Measurements from ENCODE around the gene C2CD4B.

Gene C2CD4B

DNA sequence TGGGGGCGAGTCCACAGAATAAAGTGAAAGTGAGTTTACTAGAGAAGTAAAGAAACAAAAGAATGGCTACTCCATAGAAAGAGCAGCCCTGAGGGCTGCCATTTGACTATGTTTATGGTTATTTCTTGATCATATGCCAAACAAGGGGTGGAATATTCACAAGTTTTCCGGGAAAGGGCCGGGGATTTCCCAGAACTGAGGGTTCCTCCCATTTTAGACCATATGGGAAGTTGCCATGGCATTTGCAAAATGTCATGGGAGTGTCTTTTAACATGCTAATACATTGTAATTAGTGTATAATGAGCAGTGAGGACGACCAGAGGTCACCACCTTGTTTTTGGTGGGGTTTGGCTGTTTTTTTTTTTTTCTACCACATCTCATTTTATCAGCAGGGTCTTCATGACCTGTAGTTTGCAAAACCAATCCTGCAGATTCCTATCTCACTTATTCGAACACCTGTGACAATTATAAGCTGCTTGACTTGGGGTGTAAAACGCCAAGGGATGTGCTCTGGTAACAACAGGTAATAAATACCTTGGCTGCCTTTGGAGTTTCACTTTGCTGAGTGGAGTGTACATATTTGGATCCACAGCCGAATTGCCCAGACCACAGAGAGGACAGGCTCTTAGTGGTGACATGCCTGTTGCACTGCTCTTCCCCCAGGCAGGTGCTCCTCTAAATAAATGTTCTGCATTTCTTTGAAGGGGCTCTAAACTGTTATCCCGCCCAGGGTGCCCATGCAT is 43.6 kb downstream of the C2CD4B start:
- in situ Hi-C loops (cut with MboI; ENCODE audit: low pct_unique_long_range_greater_than_20kb, low sequenced_read_pairs): no loop called here
- DNase-seq: no peak

DNA sequence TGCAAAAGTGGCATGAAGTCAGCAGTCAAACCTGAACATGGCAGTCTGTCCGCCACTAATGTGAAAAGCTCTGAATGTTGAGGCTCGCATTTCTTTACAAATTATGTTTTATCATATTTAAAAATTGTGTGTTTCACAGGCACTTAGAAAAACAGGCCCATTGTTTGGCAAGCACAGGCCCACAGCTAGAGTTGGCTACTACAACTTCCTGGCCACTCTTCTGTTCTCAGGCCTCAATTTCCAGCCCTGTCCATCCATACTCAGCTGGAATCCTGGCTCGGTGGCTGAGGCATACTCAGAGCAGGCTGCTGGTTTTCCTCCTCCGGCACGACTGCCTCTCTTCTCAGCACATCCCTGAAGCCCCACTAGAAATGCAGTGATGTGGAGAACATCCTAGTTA is 44.3 kb downstream of the C2CD4B start:
- in situ Hi-C loops (cut with MboI; ENCODE audit: low pct_unique_long_range_greater_than_20kb, low sequenced_read_pairs): no loop called here

DNA sequence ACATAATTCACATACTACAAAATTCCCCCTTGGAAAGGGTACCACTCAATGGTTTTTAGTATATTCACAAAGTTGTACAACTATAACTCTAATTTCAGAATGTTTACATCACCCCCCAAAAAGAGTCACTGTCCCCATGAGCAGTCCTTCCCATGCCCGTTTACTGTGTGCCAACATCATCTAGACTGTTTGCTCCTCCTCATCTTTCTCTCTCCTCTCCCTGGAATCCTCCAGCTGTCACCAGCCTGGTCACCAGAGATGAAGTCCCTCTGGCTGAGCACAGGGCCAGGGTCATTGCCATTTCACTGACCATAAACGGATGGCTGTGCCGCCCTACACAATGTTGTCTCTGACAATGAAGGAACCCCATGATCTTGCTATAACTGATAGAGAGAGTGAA is 45.2 kb downstream of the C2CD4B start:
- in situ Hi-C loops (cut with MboI; ENCODE audit: low pct_unique_long_range_greater_than_20kb, low sequenced_read_pairs): no loop called here
- no peak for DNase-seq

More for the DNA sequence above, 44.3 kb downstream of the C2CD4B start:
- DNase-seq: no peak

DNA sequence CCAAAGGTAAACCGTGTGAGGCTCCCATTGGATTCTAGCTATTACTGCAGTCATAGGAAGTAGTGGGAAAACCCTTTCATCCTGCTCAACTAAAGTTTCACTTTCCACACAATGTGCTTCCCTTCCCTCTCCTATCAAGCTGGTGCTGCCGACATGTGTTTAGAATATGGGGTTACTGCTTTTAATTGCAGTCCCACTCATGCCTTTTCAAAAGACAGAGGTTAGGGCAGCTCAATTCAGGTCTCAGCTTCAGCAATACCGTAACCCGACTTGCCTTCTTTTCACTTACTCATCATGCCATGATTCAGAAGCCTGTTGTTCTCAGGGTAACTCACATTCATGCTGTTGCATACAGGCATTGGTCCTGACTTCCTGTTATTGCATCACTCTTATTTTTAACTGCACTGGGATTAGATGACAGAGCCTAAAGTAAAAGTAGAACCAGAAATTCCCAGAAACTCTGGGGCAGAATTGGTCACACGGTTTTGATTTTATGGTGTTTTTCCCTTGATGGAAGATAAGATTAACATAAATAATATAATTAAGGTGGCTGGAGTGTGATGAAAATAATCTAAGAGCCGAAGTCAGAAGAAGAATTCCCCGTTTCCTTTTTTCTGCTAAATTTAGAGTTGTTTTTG is 45.7 kb downstream of the C2CD4B start:
- in situ Hi-C loops (cut with MboI; ENCODE audit: low pct_unique_long_range_greater_than_20kb, low sequenced_read_pairs): no loop called here
- peak; percentile 84 for DNase-seq

DNA sequence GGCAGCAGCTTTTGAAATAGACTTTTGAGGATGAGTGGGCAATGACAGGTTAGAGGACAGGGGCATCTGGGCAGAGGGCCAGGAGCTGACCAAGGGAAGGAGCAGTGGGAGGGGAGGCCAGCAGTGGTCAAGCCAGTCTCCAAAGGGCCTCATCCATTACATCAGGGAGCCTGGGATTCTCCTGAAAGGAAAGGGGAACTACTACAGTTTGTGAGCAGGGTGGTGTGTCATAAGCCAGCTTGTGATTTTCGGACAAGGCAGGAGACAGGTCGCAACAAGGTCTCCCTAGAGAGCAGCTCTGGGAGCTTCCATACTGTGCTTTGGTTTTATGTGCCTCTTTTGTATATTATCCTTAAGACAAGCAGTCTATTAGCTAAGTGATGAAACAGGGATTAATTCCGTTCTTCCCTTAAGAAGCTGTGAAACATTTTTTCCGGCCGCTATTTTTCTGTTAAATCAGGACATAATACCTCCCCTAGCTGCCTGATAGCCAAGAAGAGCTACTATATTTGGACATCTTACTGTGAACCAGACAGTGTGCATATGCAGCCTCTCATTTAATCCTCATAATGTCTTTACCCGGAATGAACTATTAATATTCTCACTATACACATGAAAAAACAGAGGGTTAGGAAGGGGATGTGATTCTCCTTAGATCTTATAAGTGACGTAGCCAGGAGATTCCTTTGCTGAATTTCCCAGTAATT is 46.4 kb downstream of the C2CD4B start:
- no peak for DNase-seq
- in situ Hi-C loops (cut with MboI; ENCODE audit: low pct_unique_long_range_greater_than_20kb, low sequenced_read_pairs): no loop called here

DNA sequence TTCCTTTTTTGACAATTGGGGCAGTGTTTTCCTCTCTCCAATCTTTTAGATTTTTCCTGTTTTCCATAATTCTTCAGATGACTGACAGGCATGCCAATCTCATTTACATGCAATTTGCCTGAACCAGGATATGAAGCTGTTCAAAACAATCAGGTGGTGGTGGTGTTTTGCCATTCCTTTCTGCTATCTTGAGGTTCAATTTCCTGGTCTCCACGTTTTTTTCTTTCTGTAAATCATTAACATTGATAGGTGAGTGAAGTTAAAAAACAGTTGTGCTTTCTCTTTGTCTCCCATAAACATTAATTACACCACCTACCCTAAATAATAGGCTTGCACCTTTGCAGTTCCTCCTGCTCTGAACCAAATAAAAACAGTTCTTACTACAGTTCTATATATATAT is 49.2 kb downstream of the C2CD4B start:
- DNase-seq: no peak
- in situ Hi-C loops (cut with MboI; ENCODE audit: low pct_unique_long_range_greater_than_20kb, low sequenced_read_pairs): no loop called here

Data from KBM-7 (cell line).